Liver (tissue), 3 donors: ENCODE data around the gene DIPK1B.

Source experiments
- ATF3 ChIP-seq: IDR thresholded peaks from 2 replicates; pipeline ENCODE4 v1.6.1; 2016; ENCODE audit warnings: antibody characterized with exemption
- CTCF ChIP-seq: fragments of 150-350 bp; IDR thresholded peaks from 2 replicates; pipeline ENCODE4 v1.5.1; 2017; ENCODE audit warnings: improper control_type of control experiment, low read depth, low read length; ENCODE audit not compliant: missing input control
- FOXA1 ChIP-seq: IDR thresholded peaks from 2 replicates; pipeline ENCODE4 v1.6.1; 2016; ENCODE audit warnings: antibody characterized with exemption
- GABPA ChIP-seq, 2 donors: IDR thresholded peaks in 1 of 2; conservative IDR thresholded peaks in 1 of 2; 2 replicates each; pipeline ENCODE4 v1.6.1; 2016; ENCODE audit warnings: antibody characterized with exemption in 2 of 2, mild to moderate bottlenecking in 1 of 2, moderate library complexity in 1 of 2
- HNF4G ChIP-seq: IDR thresholded peaks from 2 replicates; pipeline ENCODE4 v1.6.1; 2016; ENCODE audit warnings: antibody characterized with exemption
- MAX ChIP-seq: IDR thresholded peaks from 2 replicates; pipeline ENCODE4 v1.6.1; 2016; ENCODE audit warnings: antibody characterized with exemption
- NR2F2 ChIP-seq: IDR thresholded peaks from 2 replicates; pipeline ENCODE4 v1.6.1; 2016; ENCODE audit warnings: antibody characterized with exemption
- RAD21 ChIP-seq, 2 donors: IDR thresholded peaks; 2 replicates each; pipeline ENCODE4 v1.6.1; 2016; ENCODE audit warnings: antibody characterized with exemption in 2 of 2, mild to moderate bottlenecking in 2 of 2
- REST ChIP-seq: IDR thresholded peaks from 2 replicates; pipeline ENCODE4 v1.6.1; 2016; ENCODE audit warnings: antibody characterized with exemption, mild to moderate bottlenecking
- RXRA ChIP-seq, 2 donors: IDR thresholded peaks; 2 replicates each; pipeline ENCODE4 v1.6.1; 2017 to 2018; ENCODE audit warnings: antibody characterized with exemption in 2 of 2, mild to moderate bottlenecking in 1 of 2
- SP1 ChIP-seq: IDR thresholded peaks from 2 replicates; pipeline ENCODE4 v1.6.1; 2018; ENCODE audit warnings: antibody characterized with exemption, mild to moderate bottlenecking
- TAF1 ChIP-seq: conservative IDR thresholded peaks from 2 replicates; pipeline ENCODE4 v1.6.1; 2016; ENCODE audit warnings: antibody characterized with exemption, mild to moderate bottlenecking
- YY1 ChIP-seq: IDR thresholded peaks from 2 replicates; pipeline ENCODE4 v1.6.1; 2016; ENCODE audit warnings: antibody characterized with exemption, mild to moderate bottlenecking
- ZBTB33 ChIP-seq: IDR thresholded peaks from 2 replicates; pipeline ENCODE4 v1.6.1; 2016; ENCODE audit warnings: antibody characterized with exemption
- donor health status: healthy.
- donor health status: healthy.

- TF ChIP-seq CTCF (no peak), SP1 (no peak), ATF3 (no peak), RAD21 (IDR thresholded peaks at IDR 0.05) (no peak), GABPA (IDR thresholded peaks at IDR 0.05 in 1 of 2, conservative IDR thresholded peaks at IDR 0.05 in 1 of 2) (no peak), TAF1 (no peak), FOXA1 (no peak), HNF4G (no peak), MAX (no peak), REST (no peak), YY1 (no peak), RXRA (IDR thresholded peaks at IDR 0.05) (no peak), NR2F2 (no peak), ZBTB33 (no peak)
These were observed 41.7 kb upstream of the DIPK1B start for GRCh38 chr9:136670576-136671253.
